SK-N-SH (cell line): Measurements from ENCODE around the gene OXSR1. TPM values are rescaled to one million over a fixed set of nuclear protein-coding genes. Genes with fewer than 3 reads are reported as not detected.

Source experiments
- CTCF ChIA-PET: fragments of 300-600, 350-600 bp; formaldehyde crosslinking; extraction: SDS; loops from one replicate; lab custom pipeline; 2021; lab: Yijun Ruan, JAX
- POLR2A ChIA-PET: fragments of 350-600 bp; sonication (Branson Sonifier 250); formaldehyde crosslinking; extraction: SDS; loops from one replicate; lab custom pipeline; 2020; ENCODE audit warnings: antibody characterized with exemption, inconsistent platforms; lab: Yijun Ruan, JAX
- DNase-seq: peaks from one replicate; pipeline ENCODE4 v3.0.0; 2012
- H2AFZ ChIP-seq: fragments of 200-600 bp; sonication (generic); 2 replicates; pipeline ENCODE4 v1.8.1; 2016; ENCODE audit warnings: antibody characterized with exemption, mild to moderate bottlenecking, low read depth
- H3F3A ChIP-seq: fragments of 200-600 bp; sonication (generic); replicated peaks from 2 replicates; pipeline ENCODE3; 2016; ENCODE audit warnings: antibody characterized with exemption, mild to moderate bottlenecking; ENCODE audit not compliant: insufficient read depth
- H3K27ac ChIP-seq, 2 experiments: fragments of 200-500 bp in 1 of 2; fragments of 200-600 bp in 1 of 2; sonication (Bioruptor generic) in 1 of 2; sonication (generic), shearing (Covaris generic) in 1 of 2; 2 replicates each; pipeline versions ENCODE4 v1.5.1 to v1.6.1; 2014 to 2016; ENCODE audit warnings: low read depth in 2 of 2, inconsistent platforms in 1 of 2, low read length in 1 of 2, mild to moderate bottlenecking in 1 of 2, mixed read lengths in 1 of 2
- H3K27me3 ChIP-seq: fragments of 200-600 bp; sonication (generic), shearing (Covaris generic); 2 replicates; pipeline ENCODE4 v1.6.1; 2016; ENCODE audit warnings: mixed run types; ENCODE audit not compliant: insufficient read depth
- H3K36me3 ChIP-seq, 2 experiments: fragments of 200-500 bp in 1 of 2; fragments of 200-600 bp in 1 of 2; sonication (Bioruptor generic) in 1 of 2; sonication (generic) in 1 of 2; replicated peaks in 1 of 2; 2 replicates each; pipeline versions ENCODE3 to v1.5.1; 2014 to 2016; ENCODE audit warnings: low read length in 1 of 2, mild to moderate bottlenecking in 1 of 2; ENCODE audit not compliant: insufficient read depth in 2 of 2, control insufficient read depth in 1 of 2
- H3K4me1 ChIP-seq, 2 experiments: fragments of 200-500 bp in 1 of 2; fragments of 200-600 bp in 1 of 2; sonication (Bioruptor generic) in 1 of 2; sonication (generic), shearing (Covaris generic) in 1 of 2; 2 replicates each; pipeline versions ENCODE4 v1.5.1 to v1.6.1; 2014 to 2016; ENCODE audit warnings: low read depth in 1 of 2, low read length in 1 of 2, mixed run types in 1 of 2; ENCODE audit not compliant: insufficient read depth in 2 of 2, control insufficient read depth in 1 of 2
- H3K4me2 ChIP-seq: fragments of 200-600 bp; sonication (generic), shearing (Covaris generic); 2 replicates; pipeline ENCODE4 v1.6.1; 2017; ENCODE audit warnings: mixed run types
- H3K4me3 ChIP-seq, 2 experiments: fragments of 200-500 bp in 1 of 2; fragments of 200-600 bp in 1 of 2; sonication (Bioruptor generic) in 1 of 2; sonication (generic), shearing (Covaris generic) in 1 of 2; 2 replicates each; pipeline versions ENCODE4 v1.5.1 to v1.8.1; 2014 to 2016; ENCODE audit warnings: low read depth in 2 of 2, inconsistent platforms in 1 of 2, low read length in 1 of 2, mild to moderate bottlenecking in 1 of 2, mixed read lengths in 1 of 2, moderate library complexity in 1 of 2
- H3K79me2 ChIP-seq: fragments of 200-600 bp; sonication (generic); 2 replicates; pipeline ENCODE4 v1.8.1; 2017; ENCODE audit warnings: mild to moderate bottlenecking; ENCODE audit not compliant: insufficient read depth
- H3K9ac ChIP-seq: fragments of 200-600 bp; sonication (generic); 2 replicates; pipeline ENCODE4 v1.6.1; 2017; ENCODE audit warnings: mixed run types
- H3K9me2 ChIP-seq: fragments of 200-600 bp; sonication (generic); 2 replicates; pipeline ENCODE4 v1.6.1; 2017; ENCODE audit warnings: mixed run types
- H3K9me3 ChIP-seq: fragments of 200-600 bp; sonication (generic); 2 replicates; pipeline ENCODE4 v1.6.1; 2017; ENCODE audit warnings: mixed run types, mild to moderate bottlenecking, moderate library complexity
- H4K20me1 ChIP-seq: fragments of 200-600 bp; sonication (generic); 2 replicates; pipeline ENCODE4 v1.6.1; 2017; ENCODE audit warnings: mild to moderate bottlenecking, mixed run types; ENCODE audit not compliant: insufficient read depth
- EP300 ChIP-seq, 2 experiments: IDR thresholded peaks; 2 replicates each; pipeline versions ENCODE4 v1.4.0 to v1.6.1; 2012; ENCODE audit warnings: borderline replicate concordance in 1 of 2, low read depth in 1 of 2, low read length in 1 of 2
- EZH2phosphoT487 ChIP-seq: fragments of 200-600 bp; sonication (generic); IDR thresholded peaks from 2 replicates; pipeline ENCODE4 v1.6.1; 2017; ENCODE audit warnings: low read depth, mixed run types, mild to moderate bottlenecking, antibody characterized with exemption, moderate library complexity, borderline replicate concordance
- FOXJ3 ChIP-seq: sonication (generic); formaldehyde crosslinking; IDR thresholded peaks from 2 replicates; pipeline ENCODE4 v1.5.1; 2020; ENCODE audit warnings: mild to moderate bottlenecking, missing genetic modification reagents
- FOXM1 ChIP-seq: IDR thresholded peaks from 2 replicates; pipeline ENCODE4 v1.4.0; 2012; ENCODE audit warnings: low read depth, mild to moderate bottlenecking
- GATA2 ChIP-seq: sonication (generic); formaldehyde crosslinking; IDR thresholded peaks from 2 replicates; pipeline ENCODE4 v1.5.0; 2020; ENCODE audit warnings: mild to moderate bottlenecking, missing genetic modification reagents
- JUND ChIP-seq: IDR thresholded peaks from 2 replicates; pipeline ENCODE4 v1.4.0; 2012
- POLR2AphosphoS5 ChIP-seq: IDR thresholded peaks from 2 replicates; pipeline ENCODE4 v1.6.1; 2012; ENCODE audit warnings: low read depth, low read length
- RCOR1 ChIP-seq: fragments of 150-350 bp; IDR thresholded peaks from 2 replicates; pipeline ENCODE4 v1.6.1; 2017; ENCODE audit warnings: antibody characterized with exemption, low read length
- RFX5 ChIP-seq: IDR thresholded peaks from 2 replicates; pipeline ENCODE4 v1.6.1; 2012; ENCODE audit warnings: mild to moderate bottlenecking, improper control_type of control experiment, low read length
- SIN3A ChIP-seq: IDR thresholded peaks from 2 replicates; pipeline ENCODE4 v1.6.1; 2012; ENCODE audit warnings: low read depth, mild to moderate bottlenecking, low read length, moderate library complexity, borderline replicate concordance
- SMC3 ChIP-seq: IDR thresholded peaks from 2 replicates; pipeline ENCODE4 v1.6.1; 2012; ENCODE audit warnings: low read depth, low read length, improper control_type of control experiment
- TCF12 ChIP-seq: IDR thresholded peaks from 2 replicates; pipeline ENCODE4 v1.4.0; 2012
- WGBS: methylation state at CpG from one replicate; pipeline ENCODE4 v1.1.6; 2017; ENCODE audit warnings: low lambda C conversion rate; 5-methylcytosine and 5-hydroxymethylcytosine counted together
- polyA plus RNA-seq, 3 experiments: library from polyadenylated mRNA; depleted of rRNA; stranded (reverse); fragments of >200 nt; gene quantifications; 2 replicates each; pipeline ENCODE4 v1.2.3, GENCODE V29; 2012
- TF ChIP-seq, protein P1 (sequence below): IDR thresholded peaks from 2 replicates; pipeline ENCODE4 v1.6.1; 2012; ENCODE audit warnings: mild to moderate bottlenecking, low read depth, low read length, moderate library complexity
- TF ChIP-seq, protein P2 (sequence below): IDR thresholded peaks from 2 replicates; pipeline ENCODE4; 2012

OXSR1 gene
- polyA plus RNA-seq, 1 of the 3 experiments (the other 2 are of a cell fraction): 22.3 TPM

DNA sequence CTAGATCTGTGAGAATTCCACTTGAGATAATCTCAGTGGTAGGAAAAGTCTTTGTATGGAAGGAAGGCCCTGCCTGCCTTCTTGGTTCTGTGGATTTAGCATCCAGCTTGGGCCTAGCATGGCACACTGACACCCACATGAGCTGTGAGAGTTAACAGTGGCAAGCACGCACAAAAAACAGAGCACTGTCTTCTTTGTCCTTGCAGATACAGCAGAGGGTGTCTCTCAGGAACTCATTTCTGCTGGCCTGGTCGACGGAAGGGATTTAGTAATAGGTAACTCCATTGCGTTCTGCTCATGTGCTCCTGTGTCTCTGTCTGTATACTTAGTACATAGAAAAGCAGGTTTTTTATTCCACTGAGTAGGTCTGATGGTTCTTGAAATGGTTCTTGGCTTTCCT is 85.9 kb downstream of the OXSR1 start:
- TF ChIP-seq TCF12: no peak
- TF ChIP-seq FOXM1: no peak
- TF ChIP-seq, protein P1, sequence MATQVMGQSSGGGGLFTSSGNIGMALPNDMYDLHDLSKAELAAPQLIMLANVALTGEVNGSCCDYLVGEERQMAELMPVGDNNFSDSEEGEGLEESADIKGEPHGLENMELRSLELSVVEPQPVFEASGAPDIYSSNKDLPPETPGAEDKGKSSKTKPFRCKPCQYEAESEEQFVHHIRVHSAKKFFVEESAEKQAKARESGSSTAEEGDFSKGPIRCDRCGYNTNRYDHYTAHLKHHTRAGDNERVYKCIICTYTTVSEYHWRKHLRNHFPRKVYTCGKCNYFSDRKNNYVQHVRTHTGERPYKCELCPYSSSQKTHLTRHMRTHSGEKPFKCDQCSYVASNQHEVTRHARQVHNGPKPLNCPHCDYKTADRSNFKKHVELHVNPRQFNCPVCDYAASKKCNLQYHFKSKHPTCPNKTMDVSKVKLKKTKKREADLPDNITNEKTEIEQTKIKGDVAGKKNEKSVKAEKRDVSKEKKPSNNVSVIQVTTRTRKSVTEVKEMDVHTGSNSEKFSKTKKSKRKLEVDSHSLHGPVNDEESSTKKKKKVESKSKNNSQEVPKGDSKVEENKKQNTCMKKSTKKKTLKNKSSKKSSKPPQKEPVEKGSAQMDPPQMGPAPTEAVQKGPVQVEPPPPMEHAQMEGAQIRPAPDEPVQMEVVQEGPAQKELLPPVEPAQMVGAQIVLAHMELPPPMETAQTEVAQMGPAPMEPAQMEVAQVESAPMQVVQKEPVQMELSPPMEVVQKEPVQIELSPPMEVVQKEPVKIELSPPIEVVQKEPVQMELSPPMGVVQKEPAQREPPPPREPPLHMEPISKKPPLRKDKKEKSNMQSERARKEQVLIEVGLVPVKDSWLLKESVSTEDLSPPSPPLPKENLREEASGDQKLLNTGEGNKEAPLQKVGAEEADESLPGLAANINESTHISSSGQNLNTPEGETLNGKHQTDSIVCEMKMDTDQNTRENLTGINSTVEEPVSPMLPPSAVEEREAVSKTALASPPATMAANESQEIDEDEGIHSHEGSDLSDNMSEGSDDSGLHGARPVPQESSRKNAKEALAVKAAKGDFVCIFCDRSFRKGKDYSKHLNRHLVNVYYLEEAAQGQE: no peak
- TF ChIP-seq RCOR1: no peak
- no peak for TF ChIP-seq JUND
- no peak for TF ChIP-seq EP300 (IDR thresholded peaks at IDR 0.05; ENCODE audit: borderline replicate concordance in 1 of 2, low read depth in 1 of 2, low read length in 1 of 2)
- CTCF ChIA-PET: no interaction called here

GRCh38 chr3:38253704-38254103 is 88.4 kb downstream of the OXSR1 start:
- peaks cover under 1% of the 10 kb centered on the region for H3F3A ChIP-seq
- 98% methylated on average over 4 of the region's 4 CpGs for WGBS

More for the DNA sequence above, 85.9 kb downstream of the OXSR1 start:
- no peak overlapping the region for H3K4me3 ChIP-seq
- no peak overlapping the region for H3K4me2 ChIP-seq
- no peaks in the 10 kb centered on the region for H3K9me3 ChIP-seq
- H3K9ac ChIP-seq: no peak overlapping the region
- POLR2A ChIA-PET: interaction anchor here (0.6 kb wide), 1 partner anchor 114 kb away, joined by 3 read pairs; the partner anchor contains the start of gene ACAA1
- no peak overlapping the region for H2AFZ ChIP-seq
- DNase-seq: no peak
- peaks cover 0 to 10% of the 10 kb centered on the region in 2 experiments; a peak in 2 of 4 replicates for H3K4me1 ChIP-seq
- H3K27me3 ChIP-seq: no peaks in the 10 kb centered on the region
- H3K9me2 ChIP-seq: no peaks in the 10 kb centered on the region
- H3K79me2 ChIP-seq: peaks cover 20% of the 10 kb centered on the region; the same call in 1 of the 2 replicates
- peaks cover 18% of the 10 kb centered on the region for H3F3A ChIP-seq
- H3K27ac ChIP-seq: no peak overlapping the region
- peaks cover 4% of the 10 kb centered on the region; the same call in 1 of the 2 replicates for H4K20me1 ChIP-seq
- H3K36me3 ChIP-seq: peaks cover 69 to 94% of the 10 kb centered on the region in 2 experiments
- 96% methylated on average over 4 of the region's 4 CpGs for WGBS

GRCh38 chr3:38254872-38255271 is 89.5 kb downstream of the OXSR1 start:
- Histone ChIP-seq H4K20me1 (no peaks in the 10 kb centered on the region), H3K9me3 (no peaks in the 10 kb centered on the region), H3K9ac (no peak overlapping the region), H3K79me2 (peaks cover 5% of the 10 kb centered on the region; the same call in 1 of the 2 replicates), H2AFZ (no peak overlapping the region), H3F3A (peaks cover 4% of the 10 kb centered on the region), H3K4me2 (no peak overlapping the region), H3K36me3 (peaks cover 64 to 70% of the 10 kb centered on the region in 2 experiments), H3K4me1 (no peaks in the 10 kb centered on the region; a peak in 1 of 4 replicates), H3K4me3 (no peak overlapping the region), H3K9me2 (no peaks in the 10 kb centered on the region), H3K27ac (no peak overlapping the region), H3K27me3 (no peaks in the 10 kb centered on the region)
- CTCF ChIA-PET: interaction anchor here (3.0 kb wide), 1 partner anchor 91 kb away, joined by 8 read pairs; the partner anchor contains the start of gene XYLB
- 81% methylated on average over 2 of the region's 2 CpGs for WGBS
- DNase-seq: no peak
- POLR2A ChIA-PET: no interaction called here
- TF ChIP-seq POLR2AphosphoS5 (no peak), GATA2 (no peak), EZH2phosphoT487 (no peak), FOXJ3 (CRISPR knock-in tag) (no peak), EP300 (IDR thresholded peaks at IDR 0.05; ENCODE audit: borderline replicate concordance in 1 of 2, low read depth in 1 of 2, low read length in 1 of 2) (no peak), SMC3 (no peak)
- TF ChIP-seq, protein P2, sequence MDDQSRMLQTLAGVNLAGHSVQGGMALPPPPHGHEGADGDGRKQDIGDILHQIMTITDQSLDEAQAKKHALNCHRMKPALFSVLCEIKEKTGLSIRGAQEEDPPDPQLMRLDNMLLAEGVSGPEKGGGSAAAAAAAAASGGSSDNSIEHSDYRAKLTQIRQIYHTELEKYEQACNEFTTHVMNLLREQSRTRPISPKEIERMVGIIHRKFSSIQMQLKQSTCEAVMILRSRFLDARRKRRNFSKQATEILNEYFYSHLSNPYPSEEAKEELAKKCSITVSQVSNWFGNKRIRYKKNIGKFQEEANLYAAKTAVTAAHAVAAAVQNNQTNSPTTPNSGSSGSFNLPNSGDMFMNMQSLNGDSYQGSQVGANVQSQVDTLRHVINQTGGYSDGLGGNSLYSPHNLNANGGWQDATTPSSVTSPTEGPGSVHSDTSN: no peak
- TF ChIP-seq, protein P1: no peak

More at GRCh38 chr3:38253704-38254103, 88.4 kb downstream of the OXSR1 start:
- Histone ChIP-seq H3K79me2 (peaks cover 16% of the 10 kb centered on the region; the same call in 1 of the 2 replicates), H4K20me1 (no peaks in the 10 kb centered on the region), H3K9me3 (no peaks in the 10 kb centered on the region), H3K36me3 (peaks cover 70 to 82% of the 10 kb centered on the region in 2 experiments), H3K9me2 (no peaks in the 10 kb centered on the region), H3K4me1 (no peaks in the 10 kb centered on the region; a peak in 1 of 4 replicates), H3K27me3 (no peaks in the 10 kb centered on the region), H3K27ac (no peak overlapping the region), H2AFZ (no peak overlapping the region), H3K4me2 (no peak overlapping the region), H3K4me3 (no peak overlapping the region), H3K9ac (no peak overlapping the region)
- ChIA-PET POLR2A (no interaction called here), CTCF (no interaction called here)
- TF ChIP-seq SIN3A (no peak), POLR2AphosphoS5 (no peak), RFX5 (no peak)
- no peak for DNase-seq
